IMR-90 (cell line): ENCODE measurements around the gene SPRED2. TPM values are rescaled to one million over a fixed set of nuclear protein-coding genes. Genes with fewer than 3 reads are reported as not detected.
A peak's percentile ranks its signal among the peaks of the same experiment; 100 is the strongest.

ENCODE experiments used
- ATAC-seq: fragments of 200-7000 bp; cut with Tn5 transposase; 2 replicates; pipeline ENCODE4 v1.9.1; 2020; ENCODE audit warnings: low read depth, mild to moderate bottlenecking, moderate library complexity
- BruUV-seq: library from RNA; stranded (reverse); fragments of 400-500 nt; replicated peaks from 2 replicates; lab custom pipeline; 2021; lab: Mats Ljungman, UMichigan
- CTCF ChIA-PET: fragments of 300-600 bp; formaldehyde crosslinking; extraction: SDS; loops from one replicate; lab custom pipeline; 2021; ENCODE audit warnings: antibody characterized with exemption; lab: Yijun Ruan, JAX
- POLR2A ChIA-PET: fragments of 300-600 bp; sonication (Branson Sonifier 250); formaldehyde crosslinking; loops from one replicate; lab custom pipeline; 2022; ENCODE audit warnings: antibody characterized with exemption; ENCODE audit not compliant: unreplicated experiment; lab: Charles Lee
- DNase-seq: peaks from one replicate; pipeline ENCODE4 v3.0.0; 2013
- H2AFZ ChIP-seq: replicated peaks from 2 replicates; pipeline ENCODE3; 2013; ENCODE audit warnings: low read length, mild to moderate bottlenecking; ENCODE audit not compliant: poor library complexity
- H2AK5ac ChIP-seq: 2 replicates; pipeline ENCODE4 v1.6.1; 2013; ENCODE audit warnings: low read depth, low read length, inconsistent platforms
- H2AK9ac ChIP-seq: replicated peaks from 2 replicates; pipeline ENCODE3; 2013; ENCODE audit warnings: mild to moderate bottlenecking, low read depth, low read length, moderate library complexity; ENCODE audit not compliant: poor library complexity
- H2BK120ac ChIP-seq: 2 replicates; pipeline ENCODE4 v1.6.1; 2013; ENCODE audit warnings: low read depth, low read length, inconsistent platforms
- H2BK15ac ChIP-seq: 3 replicates; pipeline ENCODE4 v1.6.1; 2013; ENCODE audit warnings: low read depth, low read length, inconsistent platforms
- H2BK20ac ChIP-seq: 2 replicates; pipeline ENCODE4 v1.6.1; 2013; ENCODE audit warnings: low read depth, mild to moderate bottlenecking, inconsistent platforms, low read length, moderate library complexity
- H2BK5ac ChIP-seq: 2 replicates; pipeline ENCODE4 v1.6.1; 2013; ENCODE audit warnings: mild to moderate bottlenecking, low read depth, low read length, inconsistent platforms; ENCODE audit not compliant: poor library complexity, severe bottlenecking
- H3K14ac ChIP-seq: replicated peaks from 2 replicates; pipeline ENCODE4 v1.6.1; 2013; ENCODE audit warnings: low read depth, low read length, inconsistent platforms
- H3K18ac ChIP-seq: 2 replicates; pipeline ENCODE4 v1.6.1; 2013; ENCODE audit warnings: low read depth, low read length, control low read depth
- H3K23ac ChIP-seq: 2 replicates; pipeline ENCODE4 v1.6.1; 2013; ENCODE audit warnings: low read depth, low read length, inconsistent platforms
- H3K27ac ChIP-seq: 2 replicates; pipeline ENCODE4 v1.5.1; 2013; ENCODE audit warnings: mild to moderate bottlenecking, control low read depth, low read length; ENCODE audit not compliant: insufficient read depth
- H3K27me3 ChIP-seq: 2 replicates; pipeline ENCODE4 v1.6.1; 2013; ENCODE audit warnings: low read length; ENCODE audit not compliant: control insufficient read depth, insufficient read depth
- H3K36me3 ChIP-seq: 2 replicates; pipeline ENCODE4 v1.6.1; 2013; ENCODE audit warnings: low read length, mixed read lengths; ENCODE audit not compliant: control insufficient read depth, insufficient read depth
- H3K4ac ChIP-seq: 2 replicates; pipeline ENCODE4 v1.6.1; 2013; ENCODE audit warnings: low read depth, low read length, inconsistent platforms
- H3K4me1 ChIP-seq: 2 replicates; pipeline ENCODE4 v1.6.1; 2013; ENCODE audit warnings: low read length, mixed read lengths; ENCODE audit not compliant: control insufficient read depth, insufficient read depth
- H3K4me2 ChIP-seq: 2 replicates; pipeline ENCODE4 v1.6.1; 2013; ENCODE audit warnings: low read depth, mild to moderate bottlenecking, control low read depth, low read length, moderate library complexity
- H3K4me3 ChIP-seq: 2 replicates; pipeline ENCODE4 v1.5.1; 2013; ENCODE audit warnings: low read depth, mild to moderate bottlenecking, control low read depth, low read length, moderate library complexity; ENCODE audit not compliant: insufficient read depth
- H3K56ac ChIP-seq: 2 replicates; pipeline ENCODE4 v1.6.1; 2013; ENCODE audit warnings: low read length, inconsistent platforms; ENCODE audit not compliant: insufficient read depth; ENCODE audit errors: extremely low read depth
- H3K79me1 ChIP-seq, 2 experiments: 2 replicates each; pipeline ENCODE4 v1.6.1; 2013; ENCODE audit warnings: low read length in 2 of 2, inconsistent platforms in 1 of 2, low read depth in 1 of 2
- H3K9ac ChIP-seq: 2 replicates; pipeline ENCODE4 v1.6.1; 2013; ENCODE audit warnings: low read depth, low read length, control low read depth
- H3K9me1 ChIP-seq: 2 replicates; pipeline ENCODE4 v1.6.1; 2013; ENCODE audit warnings: low read length, inconsistent platforms; ENCODE audit not compliant: insufficient read depth
- H3K9me3 ChIP-seq: 2 replicates; pipeline ENCODE4 v1.6.1; 2013; ENCODE audit warnings: low read length; ENCODE audit not compliant: control insufficient read depth, insufficient read depth
- H4K20me1 ChIP-seq: 2 replicates; pipeline ENCODE4 v1.6.1; 2013; ENCODE audit warnings: low read length, inconsistent platforms; ENCODE audit not compliant: insufficient read depth
- H4K5ac ChIP-seq: 2 replicates; pipeline ENCODE4 v1.6.1; 2013; ENCODE audit warnings: mild to moderate bottlenecking, low read depth, low read length, control low read depth
- H4K8ac ChIP-seq, 2 experiments: 2 replicates each; pipeline ENCODE4 v1.6.1; 2013; ENCODE audit warnings: low read depth in 2 of 2, low read length in 2 of 2, control low read depth in 1 of 2, inconsistent platforms in 1 of 2
- H4K91ac ChIP-seq: 2 replicates; pipeline ENCODE4 v1.6.1; 2013; ENCODE audit warnings: low read depth, low read length, inconsistent platforms; ENCODE audit not compliant: insufficient read depth
- BHLHE40 ChIP-seq: fragments of 150-350 bp; IDR thresholded peaks from 2 replicates; pipeline ENCODE4 v1.6.1; 2016; ENCODE audit warnings: mild to moderate bottlenecking, low read depth, low read length
- CEBPB ChIP-seq: IDR thresholded peaks from 2 replicates; pipeline ENCODE4 v1.6.1; 2012; ENCODE audit warnings: low read depth, low read length, improper control_type of control experiment
- MAFK ChIP-seq: IDR thresholded peaks from 2 replicates; pipeline ENCODE4 v1.6.1; 2012; ENCODE audit warnings: low read depth, low read length, improper control_type of control experiment
- NFE2L2 ChIP-seq: fragments of 150-350 bp; IDR thresholded peaks from 2 replicates; pipeline ENCODE4 v1.6.1; 2016; ENCODE audit warnings: low read depth, mild to moderate bottlenecking, low read length
- RCOR1 ChIP-seq: IDR thresholded peaks from 2 replicates; pipeline ENCODE4 v1.6.1; 2012; ENCODE audit warnings: mild to moderate bottlenecking, low read length, improper control_type of control experiment; ENCODE audit not compliant: insufficient replicate concordance
- SMC3 ChIP-seq: fragments of 150-350 bp; IDR thresholded peaks from 2 replicates; pipeline ENCODE4 v1.6.1; 2016; ENCODE audit warnings: low read depth, mild to moderate bottlenecking, antibody characterized with exemption, low read length, moderate library complexity
- WGBS, 2 experiments: methylation state at CpG; one replicate each; pipeline versions ENCODE4 v1.1.5 to v1.1.7; 2013; ENCODE audit warnings: missing lambda C conversion rate in 2 of 2; ENCODE audit not compliant: insufficient read length in 1 of 2; ENCODE audit errors: extremely low coverage in 2 of 2; 5-methylcytosine and 5-hydroxymethylcytosine counted together
- dilution Hi-C: fragments of 300-500 bp; cut with HindIII; formaldehyde crosslinking; loops from one replicate; pipeline ENCODE4 v1.14.3; 2018; ENCODE audit warnings: low sequenced_read_pairs; ENCODE audit not compliant: unreplicated experiment
- in situ Hi-C: fragments of 300-500 bp; cut with MboI; formaldehyde crosslinking; loops from 3 replicates; pipeline ENCODE4 v1.14.3; 2019; ENCODE audit warnings: low sequenced_read_pairs, inconsistent platforms, mixed read lengths
- intact Hi-C: fragments of 100-400 bp; cut with micrococcal nuclease; formaldehyde crosslinking; loops from 2 replicates; pipeline ENCODE4 v1.10.0; 2022
- polyA plus RNA-seq, 3 experiments: library from polyadenylated mRNA; depleted of rRNA; stranded (reverse); fragments of >200 nt; gene quantifications; 2 replicates each; pipeline ENCODE4 v1.2.3, GENCODE V29; 2012; ENCODE audit warnings: low replicate concordance in 1 of 3
- total RNA-seq: library from RNA; depleted of rRNA; stranded (reverse); fragments of >200 nt; gene quantifications from 2 replicates; pipeline ENCODE4 v1.2.3, GENCODE V29; 2012
- TF ChIP-seq, protein P1 (sequence below): conservative IDR thresholded peaks from 2 replicates; pipeline ENCODE4 v1.5.1; 2012; ENCODE audit warnings: mild to moderate bottlenecking, low read depth, low read length, improper control_type of control experiment
- TF ChIP-seq, protein P2 (sequence below): fragments of 150-350 bp; IDR thresholded peaks from 2 replicates; pipeline ENCODE4 v1.6.1; 2016; ENCODE audit warnings: low read depth, mild to moderate bottlenecking, low read length, moderate library complexity, borderline replicate concordance

SPRED2 gene
- total and polyA plus RNA-seq, 2 of the 4 experiments (the other 2 are of a cell fraction): 4.8 to 18.7 TPM

DNA sequence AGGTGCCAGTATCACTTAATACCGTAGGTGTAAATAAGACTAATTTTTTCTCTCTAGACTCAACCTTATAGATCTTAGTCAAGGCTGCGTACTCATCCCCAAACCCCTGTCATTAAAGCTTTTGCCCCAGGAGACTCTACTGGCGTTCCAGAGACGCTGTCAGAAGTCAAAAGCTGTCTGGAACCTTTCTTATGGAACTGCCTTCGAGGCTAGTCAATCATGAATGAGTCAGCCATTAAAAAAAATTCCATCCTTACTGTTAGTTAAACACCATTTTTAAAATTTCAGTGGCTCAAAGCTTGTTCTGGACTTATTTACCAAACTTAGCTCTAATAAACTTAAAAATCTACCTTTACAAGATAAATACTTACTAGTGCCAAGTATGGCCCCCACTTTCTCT is 52.1 kb downstream of the SPRED2 start:
- peaks cover 52% of the 10 kb centered on the region for H4K20me1 ChIP-seq
- H3K79me1 ChIP-seq: peaks cover 45 to 87% of the 10 kb centered on the region in 2 experiments
- TF ChIP-seq CEBPB: no peak
- no peak for TF ChIP-seq RCOR1
- no peak for TF ChIP-seq BHLHE40
- no peak for TF ChIP-seq NFE2L2
- TF ChIP-seq, protein P1, sequence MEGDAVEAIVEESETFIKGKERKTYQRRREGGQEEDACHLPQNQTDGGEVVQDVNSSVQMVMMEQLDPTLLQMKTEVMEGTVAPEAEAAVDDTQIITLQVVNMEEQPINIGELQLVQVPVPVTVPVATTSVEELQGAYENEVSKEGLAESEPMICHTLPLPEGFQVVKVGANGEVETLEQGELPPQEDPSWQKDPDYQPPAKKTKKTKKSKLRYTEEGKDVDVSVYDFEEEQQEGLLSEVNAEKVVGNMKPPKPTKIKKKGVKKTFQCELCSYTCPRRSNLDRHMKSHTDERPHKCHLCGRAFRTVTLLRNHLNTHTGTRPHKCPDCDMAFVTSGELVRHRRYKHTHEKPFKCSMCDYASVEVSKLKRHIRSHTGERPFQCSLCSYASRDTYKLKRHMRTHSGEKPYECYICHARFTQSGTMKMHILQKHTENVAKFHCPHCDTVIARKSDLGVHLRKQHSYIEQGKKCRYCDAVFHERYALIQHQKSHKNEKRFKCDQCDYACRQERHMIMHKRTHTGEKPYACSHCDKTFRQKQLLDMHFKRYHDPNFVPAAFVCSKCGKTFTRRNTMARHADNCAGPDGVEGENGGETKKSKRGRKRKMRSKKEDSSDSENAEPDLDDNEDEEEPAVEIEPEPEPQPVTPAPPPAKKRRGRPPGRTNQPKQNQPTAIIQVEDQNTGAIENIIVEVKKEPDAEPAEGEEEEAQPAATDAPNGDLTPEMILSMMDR: no peak
- no peak for TF ChIP-seq SMC3
- TF ChIP-seq, protein P2, sequence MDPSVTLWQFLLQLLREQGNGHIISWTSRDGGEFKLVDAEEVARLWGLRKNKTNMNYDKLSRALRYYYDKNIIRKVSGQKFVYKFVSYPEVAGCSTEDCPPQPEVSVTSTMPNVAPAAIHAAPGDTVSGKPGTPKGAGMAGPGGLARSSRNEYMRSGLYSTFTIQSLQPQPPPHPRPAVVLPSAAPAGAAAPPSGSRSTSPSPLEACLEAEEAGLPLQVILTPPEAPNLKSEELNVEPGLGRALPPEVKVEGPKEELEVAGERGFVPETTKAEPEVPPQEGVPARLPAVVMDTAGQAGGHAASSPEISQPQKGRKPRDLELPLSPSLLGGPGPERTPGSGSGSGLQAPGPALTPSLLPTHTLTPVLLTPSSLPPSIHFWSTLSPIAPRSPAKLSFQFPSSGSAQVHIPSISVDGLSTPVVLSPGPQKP: no peak
- TF ChIP-seq MAFK: no peak
- H2AFZ ChIP-seq: no peak overlapping the region
- H2BK15ac ChIP-seq: no peak overlapping the region
- no peak overlapping the region for H4K91ac ChIP-seq
- 0 out of 2 replicates have a peak overlapping the region, but pooled peaks have one; percentile 20 for H2AK5ac ChIP-seq
- H3K9me3 ChIP-seq: no peaks in the 10 kb centered on the region
- 51% methylated on average over 4 of the region's 5 CpGs; no CpG with 5 or more reads in 1 of the 2 experiments for WGBS, 2 experiments
- peaks cover 47% of the 10 kb centered on the region for H3K9me1 ChIP-seq
- no peak overlapping the region for H2AK9ac ChIP-seq
- no peak overlapping the region for H3K14ac ChIP-seq
- ChIA-PET POLR2A (interaction anchor here (0.6 kb wide), 1 partner anchor 961 kb away, joined by 3 read pairs; no protein-coding TSS in a partner anchor), CTCF (no interaction called here)
- no peak overlapping the region for H4K8ac ChIP-seq
- no peak overlapping the region for H3K56ac ChIP-seq
- H2BK5ac ChIP-seq: no peak overlapping the region
- peaks cover 31% of the 10 kb centered on the region for H3K4me1 ChIP-seq
- in situ Hi-C loops (no loop called here), dilution Hi-C loops (no loop called here), intact Hi-C loops (no loop called here)
- H3K4me3 ChIP-seq: no peak overlapping the region
- DNase-seq (no peak), ATAC-seq (no peak)
- no peak overlapping the region for H2BK20ac ChIP-seq
- H3K9ac ChIP-seq: no peak overlapping the region
- no peaks in the 10 kb centered on the region for H3K27me3 ChIP-seq
- no TSS peak for BruUV-seq
- H3K4ac ChIP-seq: peak overlapping the region; percentile 17; the same call in 1 of the 2 replicates
- no peak overlapping the region for H3K4me2 ChIP-seq
- no peak overlapping the region for H3K18ac ChIP-seq
- H3K36me3 ChIP-seq: no peaks in the 10 kb centered on the region
- 0 out of 2 replicates have a peak overlapping the region, but pooled peaks have one; percentile 9 for H3K23ac ChIP-seq
- H3K27ac ChIP-seq: no peak overlapping the region
- H4K5ac ChIP-seq: no peak overlapping the region
- H2BK120ac ChIP-seq: no peak overlapping the region
